ENCODE results near the gene RNU4-1.

The RNU4-1 gene

DNA sequence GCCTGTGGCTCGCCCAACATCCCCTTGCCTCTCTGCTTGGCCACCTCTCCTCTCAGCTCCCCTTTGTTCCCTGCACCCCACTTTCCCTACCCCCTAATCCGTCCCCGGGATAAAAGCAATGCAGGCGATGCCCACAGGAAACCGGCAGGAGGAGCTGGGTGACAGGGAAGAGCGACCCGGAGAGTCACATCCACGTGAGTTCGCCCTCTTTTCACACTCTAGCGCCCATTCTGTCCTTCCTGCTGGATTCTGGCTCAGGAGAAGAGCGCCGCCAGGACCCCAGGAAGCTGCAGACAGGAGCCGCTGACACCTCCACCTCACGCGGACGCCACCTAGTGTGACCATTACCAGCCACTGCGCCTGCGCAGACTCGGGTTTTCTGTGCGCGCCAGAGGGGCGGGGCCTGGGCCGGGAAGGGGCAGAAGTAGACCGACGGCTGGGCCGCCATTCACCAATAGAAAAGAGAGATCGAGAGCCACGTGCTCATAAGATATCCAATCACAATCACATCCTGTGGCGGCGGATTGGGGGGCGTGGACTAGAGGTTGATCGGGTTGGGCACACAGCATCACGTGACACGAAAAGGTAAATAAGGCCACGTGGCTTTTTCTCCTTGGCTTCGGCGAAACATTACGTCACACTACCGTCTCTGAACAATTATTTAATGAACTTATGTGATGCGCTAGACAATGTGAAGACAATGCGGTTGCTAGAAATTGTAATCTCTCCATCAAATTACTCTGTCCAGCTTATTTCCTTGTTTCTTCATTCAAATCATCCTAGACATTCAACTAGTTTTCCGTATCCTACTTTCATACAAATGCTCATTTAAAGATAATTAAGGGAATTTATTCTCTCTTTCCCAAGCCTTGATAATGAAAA lies 24.4 kb upstream of the RNU4-1 start:
- peak overlapping the region; percentile 78 for H3K27ac ChIP-seq
- no peak for TF ChIP-seq ZFX (IDR thresholded peaks at IDR 0.05; ENCODE audit: borderline replicate concordance)
- TF ChIP-seq, protein P1, sequence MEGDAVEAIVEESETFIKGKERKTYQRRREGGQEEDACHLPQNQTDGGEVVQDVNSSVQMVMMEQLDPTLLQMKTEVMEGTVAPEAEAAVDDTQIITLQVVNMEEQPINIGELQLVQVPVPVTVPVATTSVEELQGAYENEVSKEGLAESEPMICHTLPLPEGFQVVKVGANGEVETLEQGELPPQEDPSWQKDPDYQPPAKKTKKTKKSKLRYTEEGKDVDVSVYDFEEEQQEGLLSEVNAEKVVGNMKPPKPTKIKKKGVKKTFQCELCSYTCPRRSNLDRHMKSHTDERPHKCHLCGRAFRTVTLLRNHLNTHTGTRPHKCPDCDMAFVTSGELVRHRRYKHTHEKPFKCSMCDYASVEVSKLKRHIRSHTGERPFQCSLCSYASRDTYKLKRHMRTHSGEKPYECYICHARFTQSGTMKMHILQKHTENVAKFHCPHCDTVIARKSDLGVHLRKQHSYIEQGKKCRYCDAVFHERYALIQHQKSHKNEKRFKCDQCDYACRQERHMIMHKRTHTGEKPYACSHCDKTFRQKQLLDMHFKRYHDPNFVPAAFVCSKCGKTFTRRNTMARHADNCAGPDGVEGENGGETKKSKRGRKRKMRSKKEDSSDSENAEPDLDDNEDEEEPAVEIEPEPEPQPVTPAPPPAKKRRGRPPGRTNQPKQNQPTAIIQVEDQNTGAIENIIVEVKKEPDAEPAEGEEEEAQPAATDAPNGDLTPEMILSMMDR (IDR thresholded peaks at IDR 0.05) = peak; percentile 84

GRCh38 chr12:120316798-120317223 lies 23.8 kb upstream of the RNU4-1 start:
- TF ChIP-seq, protein P1 (IDR thresholded peaks at IDR 0.05) = no peak
- no peak for TF ChIP-seq ZFX (IDR thresholded peaks at IDR 0.05; ENCODE audit: borderline replicate concordance)
- peak overlapping the region; percentile 78 for H3K27ac ChIP-seq

GRCh38 chr12:120314220-120314619 lies 21.2 kb upstream of the RNU4-1 start:
- no peak overlapping the region for H3K27ac ChIP-seq
- TF ChIP-seq ZFX (IDR thresholded peaks at IDR 0.05; ENCODE audit: borderline replicate concordance) = no peak
- TF ChIP-seq, protein P1 (IDR thresholded peaks at IDR 0.05) = peak; percentile 84

GRCh38 chr12:120301962-120302815 lies 9.2 kb upstream of the RNU4-1 start, which contains the start of gene SIRT4:
Gene SIRT4, plus strand, starts transcription at chr12:120302321. Its CDS starts 1,241 bp downstream, at chr12:120303562.
- peak within 1 kb of the TSS; percentile 49 for H3K27ac ChIP-seq
- TF ChIP-seq ZFX (IDR thresholded peaks at IDR 0.05; ENCODE audit: borderline replicate concordance) = no peak
- TF ChIP-seq, protein P1 (IDR thresholded peaks at IDR 0.05) = peak; percentile 100

GRCh38 chr12:120292411-120292660 lies 701 bp downstream of the RNU4-1 start:
- peak overlapping the region; percentile 100 for H3K27ac ChIP-seq
- TF ChIP-seq, protein P1 (IDR thresholded peaks at IDR 0.05) = no peak
- no peak for TF ChIP-seq ZFX (IDR thresholded peaks at IDR 0.05; ENCODE audit: borderline replicate concordance)

- peak overlapping the region; percentile 100 for H3K27ac ChIP-seq
- TF ChIP-seq, protein P1 (IDR thresholded peaks at IDR 0.05) = no peak
- no peak for TF ChIP-seq ZFX (IDR thresholded peaks at IDR 0.05; ENCODE audit: borderline replicate concordance)
These were observed 2.3 kb downstream of the RNU4-1 start for GRCh38 chr12:120290609-120291305.

Data from 22Rv1 (cell line).